SK-N-SH treated with all-trans-retinoic acid at 6 μM for 48 hours (cell line): Measurements from ENCODE around the gene NFXL1.
A peak's percentile ranks its signal among the peaks of the same experiment; 100 is the strongest.

ENCODE experiments used
- ATAC-seq: fragments of 200-7000 bp; cut with Tn5 transposase; 3 replicates; pipeline ENCODE4 v1.9.1; 2020; ENCODE audit warnings: mild to moderate bottlenecking, moderate library complexity
- ARNTL ChIP-seq: fragments of 450-650 bp; formaldehyde crosslinking; IDR thresholded peaks from 2 replicates; pipeline ENCODE4 v1.5.0; 2020; ENCODE audit warnings: low read depth, mild to moderate bottlenecking, moderate library complexity, borderline replicate concordance
- BACH2 ChIP-seq: fragments of 250-450 bp; sonication (Bioruptor Pico); IDR thresholded peaks from 2 replicates; pipeline ENCODE4 v1.9.0; 2021; ENCODE audit warnings: mild to moderate bottlenecking, borderline replicate concordance
- ESRRG ChIP-seq: fragments of 250-450 bp; sonication (Bioruptor Pico); IDR thresholded peaks from 2 replicates; pipeline ENCODE4 v1.6.1; 2021; ENCODE audit warnings: mild to moderate bottlenecking
- GLIS3 ChIP-seq: fragments of 250-450 bp; sonication (Bioruptor Pico); IDR thresholded peaks from 2 replicates; pipeline ENCODE4 v1.5.0; 2020; ENCODE audit warnings: mild to moderate bottlenecking, moderate library complexity
- ISL1 ChIP-seq: fragments of 250-450 bp; sonication (Bioruptor Pico); IDR thresholded peaks from 2 replicates; pipeline ENCODE4 v2.1.2; 2022; ENCODE audit warnings: mild to moderate bottlenecking, moderate library complexity
- OSR1 ChIP-seq: fragments of 250-450 bp; sonication (Bioruptor Pico); IDR thresholded peaks from 2 replicates; pipeline ENCODE4 v1.8.0; 2022; ENCODE audit warnings: moderate library complexity, mild to moderate bottlenecking, inconsistent platforms
- PPARA ChIP-seq: fragments of 250-450 bp; sonication (Bioruptor Pico); IDR thresholded peaks from 2 replicates; pipeline ENCODE4 v1.5.0; 2020; ENCODE audit warnings: mild to moderate bottlenecking, borderline replicate concordance
- RARB ChIP-seq: fragments of 250-450 bp; sonication (Bioruptor Pico); IDR thresholded peaks from 2 replicates; pipeline ENCODE4 v1.8.0; 2021; ENCODE audit warnings: mild to moderate bottlenecking, moderate library complexity
- SNAI2 ChIP-seq: fragments of 250-450 bp; sonication (Bioruptor Pico); IDR thresholded peaks from 2 replicates; pipeline ENCODE4 v1.5.0; 2020; ENCODE audit warnings: mild to moderate bottlenecking, moderate library complexity
- TCF4 ChIP-seq: fragments of 250-450 bp; sonication (Bioruptor Pico); IDR thresholded peaks from 2 replicates; pipeline ENCODE4 v1.8.0; 2021; ENCODE audit warnings: mild to moderate bottlenecking, moderate library complexity, borderline replicate concordance
- TOX ChIP-seq: fragments of 250-450 bp; sonication (Bioruptor Pico); IDR thresholded peaks from 2 replicates; pipeline ENCODE4 v1.8.0; 2021; ENCODE audit warnings: mild to moderate bottlenecking, moderate library complexity, borderline replicate concordance
- ZFP3 ChIP-seq: fragments of 250-450 bp; sonication (Bioruptor Pico); IDR thresholded peaks from 2 replicates; pipeline ENCODE4 v1.5.0; 2020; ENCODE audit warnings: mild to moderate bottlenecking, moderate library complexity
- ZFP30 ChIP-seq: fragments of 450-650 bp; formaldehyde crosslinking; IDR thresholded peaks from 2 replicates; pipeline ENCODE4 v1.5.0; 2022; ENCODE audit warnings: mild to moderate bottlenecking, moderate library complexity
- ZNF70 ChIP-seq: fragments of 450-650 bp; formaldehyde crosslinking; IDR thresholded peaks from 2 replicates; pipeline ENCODE4 v1.5.0; 2020; ENCODE audit warnings: mild to moderate bottlenecking, moderate library complexity
- ZNF8 ChIP-seq: fragments of 450-650 bp; formaldehyde crosslinking; IDR thresholded peaks from 2 replicates; pipeline ENCODE4 v1.5.0; 2020; ENCODE audit warnings: mild to moderate bottlenecking, moderate library complexity
- TF ChIP-seq, protein P1 (sequence below): fragments of 250-450 bp; sonication (Bioruptor Pico); IDR thresholded peaks from 2 replicates; pipeline ENCODE4 v1.8.0; 2021; ENCODE audit warnings: low read depth, mild to moderate bottlenecking, moderate library complexity, borderline replicate concordance
- TF ChIP-seq, protein P2 (sequence below): fragments of 250-450 bp; sonication (Bioruptor Pico); IDR thresholded peaks from 2 replicates; pipeline ENCODE4 v1.5.0; 2020; ENCODE audit warnings: mild to moderate bottlenecking, moderate library complexity
- TF ChIP-seq, protein P3 (sequence below): fragments of 250-450 bp; sonication (Bioruptor Pico); IDR thresholded peaks from 2 replicates; pipeline ENCODE4 v1.5.1; 2021; ENCODE audit warnings: mild to moderate bottlenecking, moderate library complexity

Gene NFXL1

DNA sequence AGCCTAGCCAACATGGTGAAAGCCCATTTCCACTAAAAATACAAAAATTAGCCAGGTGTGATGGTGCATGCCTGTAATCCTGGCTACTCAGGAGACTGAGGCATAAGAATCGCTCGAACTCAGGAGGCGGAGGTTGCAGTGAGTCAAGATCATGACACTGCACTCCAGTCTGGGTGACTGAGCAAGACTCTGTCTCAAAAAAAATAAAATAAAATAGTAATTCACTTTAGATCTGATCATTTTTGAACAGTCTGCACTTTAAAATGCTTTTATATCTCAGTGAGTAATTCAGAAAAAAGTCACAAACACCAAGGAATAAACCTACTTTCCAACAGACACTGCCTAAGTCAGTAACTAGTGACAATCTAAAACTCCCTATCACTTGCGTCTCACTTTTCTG, 50.9 kb downstream of the NFXL1 start:
- TF ChIP-seq, protein P1, sequence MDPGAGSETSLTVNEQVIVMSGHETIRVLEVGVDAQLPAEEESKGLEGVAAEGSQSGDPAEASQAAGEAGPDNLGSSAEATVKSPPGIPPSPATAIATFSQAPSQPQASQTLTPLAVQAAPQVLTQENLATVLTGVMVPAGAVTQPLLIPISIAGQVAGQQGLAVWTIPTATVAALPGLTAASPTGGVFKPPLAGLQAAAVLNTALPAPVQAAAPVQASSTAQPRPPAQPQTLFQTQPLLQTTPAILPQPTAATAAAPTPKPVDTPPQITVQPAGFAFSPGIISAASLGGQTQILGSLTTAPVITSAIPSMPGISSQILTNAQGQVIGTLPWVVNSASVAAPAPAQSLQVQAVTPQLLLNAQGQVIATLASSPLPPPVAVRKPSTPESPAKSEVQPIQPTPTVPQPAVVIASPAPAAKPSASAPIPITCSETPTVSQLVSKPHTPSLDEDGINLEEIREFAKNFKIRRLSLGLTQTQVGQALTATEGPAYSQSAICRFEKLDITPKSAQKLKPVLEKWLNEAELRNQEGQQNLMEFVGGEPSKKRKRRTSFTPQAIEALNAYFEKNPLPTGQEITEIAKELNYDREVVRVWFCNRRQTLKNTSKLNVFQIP (CRISPR knock-in tag), result no peak
- TF ChIP-seq ISL1 (CRISPR knock-in tag), result no peak
- TF ChIP-seq ARNTL (CRISPR knock-in tag), result no peak
- no peak for TF ChIP-seq RARB (CRISPR knock-in tag)
- ATAC-seq, result peak; percentile 44; the same call in 2 of the 3 replicates

DNA sequence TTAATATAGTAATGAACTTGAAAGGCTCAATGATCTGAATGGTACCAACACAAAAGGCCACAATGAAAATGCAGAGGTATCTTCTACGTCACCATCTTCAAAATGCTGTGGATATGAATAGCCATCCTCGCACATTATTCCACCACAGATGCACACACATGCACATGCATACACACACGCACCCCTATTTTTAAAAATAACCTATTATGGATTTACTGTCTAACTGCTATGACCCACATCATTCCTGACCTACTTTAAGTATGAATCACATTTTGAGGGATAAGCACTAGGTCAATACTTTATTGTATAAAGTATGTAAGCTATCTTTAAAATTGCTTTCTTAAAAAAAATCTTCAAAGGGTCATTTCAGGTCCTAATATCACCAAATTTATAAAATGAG, 52.1 kb downstream of the NFXL1 start:
- peak; percentile 63 for ATAC-seq
- no peak for TF ChIP-seq ESRRG (CRISPR knock-in tag)
- TF ChIP-seq SNAI2 (CRISPR knock-in tag), result no peak
- TF ChIP-seq ZNF8 (CRISPR knock-in tag), result no peak
- TF ChIP-seq PPARA (CRISPR knock-in tag), result no peak
- no peak for TF ChIP-seq ISL1 (CRISPR knock-in tag)
- TF ChIP-seq OSR1 (CRISPR knock-in tag), result no peak
- TF ChIP-seq, protein P2, sequence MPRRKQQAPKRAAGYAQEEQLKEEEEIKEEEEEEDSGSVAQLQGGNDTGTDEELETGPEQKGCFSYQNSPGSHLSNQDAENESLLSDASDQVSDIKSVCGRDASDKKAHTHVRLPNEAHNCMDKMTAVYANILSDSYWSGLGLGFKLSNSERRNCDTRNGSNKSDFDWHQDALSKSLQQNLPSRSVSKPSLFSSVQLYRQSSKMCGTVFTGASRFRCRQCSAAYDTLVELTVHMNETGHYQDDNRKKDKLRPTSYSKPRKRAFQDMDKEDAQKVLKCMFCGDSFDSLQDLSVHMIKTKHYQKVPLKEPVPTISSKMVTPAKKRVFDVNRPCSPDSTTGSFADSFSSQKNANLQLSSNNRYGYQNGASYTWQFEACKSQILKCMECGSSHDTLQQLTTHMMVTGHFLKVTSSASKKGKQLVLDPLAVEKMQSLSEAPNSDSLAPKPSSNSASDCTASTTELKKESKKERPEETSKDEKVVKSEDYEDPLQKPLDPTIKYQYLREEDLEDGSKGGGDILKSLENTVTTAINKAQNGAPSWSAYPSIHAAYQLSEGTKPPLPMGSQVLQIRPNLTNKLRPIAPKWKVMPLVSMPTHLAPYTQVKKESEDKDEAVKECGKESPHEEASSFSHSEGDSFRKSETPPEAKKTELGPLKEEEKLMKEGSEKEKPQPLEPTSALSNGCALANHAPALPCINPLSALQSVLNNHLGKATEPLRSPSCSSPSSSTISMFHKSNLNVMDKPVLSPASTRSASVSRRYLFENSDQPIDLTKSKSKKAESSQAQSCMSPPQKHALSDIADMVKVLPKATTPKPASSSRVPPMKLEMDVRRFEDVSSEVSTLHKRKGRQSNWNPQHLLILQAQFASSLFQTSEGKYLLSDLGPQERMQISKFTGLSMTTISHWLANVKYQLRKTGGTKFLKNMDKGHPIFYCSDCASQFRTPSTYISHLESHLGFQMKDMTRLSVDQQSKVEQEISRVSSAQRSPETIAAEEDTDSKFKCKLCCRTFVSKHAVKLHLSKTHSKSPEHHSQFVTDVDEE (CRISPR knock-in tag), result no peak
- TF ChIP-seq RARB (CRISPR knock-in tag), result no peak
- TF ChIP-seq TCF4 (CRISPR knock-in tag), result no peak
- TF ChIP-seq GLIS3, result no peak
- TF ChIP-seq TOX (CRISPR knock-in tag), result no peak

DNA sequence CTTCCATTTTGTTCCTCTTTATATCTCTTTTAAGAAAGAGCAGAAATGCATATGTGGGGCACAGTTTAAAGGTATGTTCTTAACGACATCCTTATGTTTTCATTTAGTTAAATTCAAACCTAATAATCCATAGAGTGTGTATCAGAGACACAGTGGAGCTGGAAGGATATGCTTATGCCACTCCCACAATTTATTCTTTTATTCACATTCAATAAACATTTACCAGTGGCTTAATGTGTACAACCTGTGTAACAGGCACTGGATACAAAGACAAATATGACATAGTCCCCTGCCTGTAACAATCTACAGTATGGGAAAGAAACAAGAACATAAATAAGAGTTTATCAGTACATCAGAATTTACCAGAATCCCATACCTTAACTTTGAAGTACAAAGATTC, 54.1 kb downstream of the NFXL1 start:
- ATAC-seq, result no peak
- TF ChIP-seq ESRRG (CRISPR knock-in tag) (no peak), GLIS3 (no peak), ISL1 (CRISPR knock-in tag) (no peak), BACH2 (CRISPR knock-in tag) (no peak), PPARA (CRISPR knock-in tag) (no peak), ZNF8 (CRISPR knock-in tag) (no peak), OSR1 (CRISPR knock-in tag) (no peak), RARB (CRISPR knock-in tag) (no peak), ZFP30 (CRISPR knock-in tag) (no peak), ZNF70 (CRISPR knock-in tag) (no peak), TCF4 (CRISPR knock-in tag) (no peak), SNAI2 (CRISPR knock-in tag) (no peak), ZFP3 (no peak), ARNTL (CRISPR knock-in tag) (no peak), TOX (CRISPR knock-in tag) (no peak)
- TF ChIP-seq, protein P3, sequence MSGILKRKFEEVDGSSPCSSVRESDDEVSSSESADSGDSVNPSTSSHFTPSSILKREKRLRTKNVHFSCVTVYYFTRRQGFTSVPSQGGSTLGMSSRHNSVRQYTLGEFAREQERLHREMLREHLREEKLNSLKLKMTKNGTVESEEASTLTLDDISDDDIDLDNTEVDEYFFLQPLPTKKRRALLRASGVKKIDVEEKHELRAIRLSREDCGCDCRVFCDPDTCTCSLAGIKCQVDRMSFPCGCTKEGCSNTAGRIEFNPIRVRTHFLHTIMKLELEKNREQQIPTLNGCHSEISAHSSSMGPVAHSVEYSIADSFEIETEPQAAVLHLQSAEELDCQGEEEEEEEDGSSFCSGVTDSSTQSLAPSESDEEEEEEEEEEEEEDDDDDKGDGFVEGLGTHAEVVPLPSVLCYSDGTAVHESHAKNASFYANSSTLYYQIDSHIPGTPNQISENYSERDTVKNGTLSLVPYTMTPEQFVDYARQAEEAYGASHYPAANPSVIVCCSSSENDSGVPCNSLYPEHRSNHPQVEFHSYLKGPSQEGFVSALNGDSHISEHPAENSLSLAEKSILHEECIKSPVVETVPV, result no peak
- TF ChIP-seq, protein P2 (CRISPR knock-in tag), result no peak
- TF ChIP-seq, protein P1 (CRISPR knock-in tag), result no peak
